GM12864 (cell line): ENCODE results near the gene DNM2.

Source experiments
- DNase-seq: peaks from one replicate; pipeline ENCODE4 v3.0.0-alpha.2; 2011; ENCODE audit warnings: low read depth
- H3K4me3 ChIP-seq: 2 replicates; pipeline ENCODE4 v1.5.1; 2011; ENCODE audit warnings: mild to moderate bottlenecking, low read depth, low read length, control low read depth
- CTCF ChIP-seq: IDR thresholded peaks from 2 replicates; pipeline ENCODE4 v1.5.1; 2011; ENCODE audit warnings: low read depth, mild to moderate bottlenecking, moderate library complexity, low read length, control low read depth, inconsistent platforms; ENCODE audit errors: missing control alignments

Gene DNM2

GRCh38 chr19:10776900-10777650 lies 59.2 kb downstream of the DNM2 start:
- H3K4me3 ChIP-seq = no peak overlapping the region
- no peak for TF ChIP-seq CTCF
- no peak for DNase-seq

GRCh38 chr19:10780368-10780767 lies 62.5 kb downstream of the DNM2 start:
- TF ChIP-seq CTCF = no peak
- DNase-seq = no peak
- no peak overlapping the region for H3K4me3 ChIP-seq

GRCh38 chr19:10782795-10783194 lies 64.9 kb downstream of the DNM2 start:
- H3K4me3 ChIP-seq = no peak overlapping the region
- no peak for TF ChIP-seq CTCF
- no peak for DNase-seq

GRCh38 chr19:10784257-10784656 lies 66.4 kb downstream of the DNM2 start:
- DNase-seq = no peak
- no peak for TF ChIP-seq CTCF
- H3K4me3 ChIP-seq = no peak overlapping the region

GRCh38 chr19:10788146-10788545 lies 70.3 kb downstream of the DNM2 start:
- no peak for TF ChIP-seq CTCF
- DNase-seq = no peak
- no peak overlapping the region for H3K4me3 ChIP-seq

GRCh38 chr19:10789866-10790265 lies 72.0 kb downstream of the DNM2 start:
- no peak for TF ChIP-seq CTCF

GRCh38 chr19:10796653-10797052 lies 78.8 kb downstream of the DNM2 start:
- no peak for TF ChIP-seq CTCF
- DNase-seq = no peak
- H3K4me3 ChIP-seq = no peak overlapping the region

More at GRCh38 chr19:10789866-10790265, 72.0 kb downstream of the DNM2 start:
- no peak for DNase-seq
- no peak overlapping the region for H3K4me3 ChIP-seq
